ENCODE data around the gene NSDHL.
"Not testable (repeated sequence)": the region's sequence is repeated elsewhere in the genome, so short reads cannot be mapped to it uniquely, and the experiment has no call there.

NSDHL gene

DNA sequence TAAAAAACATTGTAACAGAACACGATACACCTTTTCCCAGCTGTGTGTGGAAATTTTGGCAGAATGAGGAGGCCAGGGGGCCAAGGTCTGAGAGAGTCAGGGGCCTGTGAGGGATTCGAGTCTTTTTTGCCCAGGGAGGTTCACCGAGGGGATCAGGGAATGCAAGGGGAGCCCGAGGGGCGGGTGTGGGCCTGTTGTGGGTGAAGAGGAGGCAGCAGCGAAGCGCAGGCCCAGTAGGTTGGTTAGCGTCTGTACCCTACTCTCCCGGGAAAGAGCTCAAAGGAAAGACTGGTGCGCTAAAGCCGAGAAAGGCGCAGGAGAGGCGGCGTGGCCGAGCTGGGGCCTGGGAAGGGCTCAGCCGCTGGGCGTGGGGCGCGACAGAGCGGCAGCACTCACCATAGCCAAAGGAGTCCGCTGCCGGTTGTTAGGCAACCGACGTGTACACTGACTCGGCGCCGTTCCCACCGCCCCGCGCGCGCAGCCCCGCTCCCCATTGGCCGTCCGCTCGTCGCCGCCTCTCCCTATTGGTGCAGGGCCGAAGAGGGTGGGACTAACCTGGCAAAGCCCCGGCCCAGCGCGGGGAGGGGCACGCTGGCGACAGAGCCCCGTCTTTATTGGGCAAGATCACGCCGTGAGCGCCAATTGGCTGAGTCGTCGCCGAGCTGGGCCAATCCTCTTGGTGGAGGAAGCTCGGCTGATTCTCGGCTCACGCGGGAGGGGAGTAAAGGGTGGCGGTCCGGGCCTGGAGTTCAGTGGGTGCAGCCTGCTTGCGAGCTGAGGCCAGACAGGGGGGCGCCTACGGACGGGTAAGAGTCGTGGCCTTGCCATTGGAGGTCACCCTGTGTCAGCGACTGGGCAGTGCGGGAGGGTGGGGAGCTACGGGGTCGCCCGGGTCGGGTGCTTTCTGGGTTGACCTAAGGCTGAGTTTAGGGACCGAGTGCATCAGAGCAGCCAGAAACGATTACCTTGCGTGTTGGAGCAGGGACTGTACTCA lies at the start of gene NSDHL, which contains the start of gene CETN2:
Gene NSDHL (plus strand): TSS at position 752 of the 994 bp plus-strand sequence. CDS start 15,262 bp downstream, outside the sequence.
Gene CETN2 (minus strand): TSS at position 446 of the 994 bp plus-strand sequence. CDS start 47 bp downstream, at position 399.
- DNase-seq, result peak; percentile 95

DNA sequence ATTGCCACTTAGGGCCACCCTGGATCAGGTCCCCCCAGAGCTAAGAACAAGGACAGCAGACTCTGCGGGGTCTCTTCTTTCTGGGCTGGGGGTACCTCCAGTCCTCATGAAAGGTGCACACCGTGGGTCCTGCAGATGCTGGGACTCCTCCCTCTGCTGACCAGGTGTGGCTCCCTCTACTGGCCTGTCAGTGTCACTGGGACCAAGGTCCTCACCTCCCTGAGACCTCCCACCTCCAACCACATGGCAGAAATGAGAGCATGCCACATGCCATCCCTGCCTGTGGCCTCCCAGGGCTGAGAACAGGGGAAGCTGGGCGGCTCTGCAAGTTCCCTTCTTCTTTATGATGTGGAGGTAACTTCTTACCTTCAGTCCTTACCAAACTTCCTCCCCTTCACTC lies 43.8 kb upstream of the NSDHL start:
- not testable (repeated sequence) for DNase-seq

DNA sequence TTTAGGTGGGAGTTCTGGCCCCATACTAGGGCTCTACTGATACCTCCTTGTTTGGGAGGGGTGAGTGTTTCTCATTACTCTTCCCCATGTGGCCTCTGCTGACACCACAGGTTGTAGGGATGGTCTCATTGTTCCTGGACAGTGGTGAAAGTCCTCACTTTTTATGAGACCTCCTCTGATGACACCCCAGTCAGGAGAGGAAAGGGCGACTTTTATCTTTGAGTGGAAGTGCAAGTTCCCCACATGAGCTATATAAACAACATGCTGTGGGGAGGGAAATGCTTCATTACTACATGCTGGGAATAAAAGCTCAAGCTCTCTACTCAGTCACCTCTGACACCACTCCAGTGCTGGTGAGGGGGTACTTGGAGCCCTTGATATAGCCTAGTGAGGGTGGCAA lies 31.9 kb upstream of the NSDHL start:
- no peak for DNase-seq

DNA sequence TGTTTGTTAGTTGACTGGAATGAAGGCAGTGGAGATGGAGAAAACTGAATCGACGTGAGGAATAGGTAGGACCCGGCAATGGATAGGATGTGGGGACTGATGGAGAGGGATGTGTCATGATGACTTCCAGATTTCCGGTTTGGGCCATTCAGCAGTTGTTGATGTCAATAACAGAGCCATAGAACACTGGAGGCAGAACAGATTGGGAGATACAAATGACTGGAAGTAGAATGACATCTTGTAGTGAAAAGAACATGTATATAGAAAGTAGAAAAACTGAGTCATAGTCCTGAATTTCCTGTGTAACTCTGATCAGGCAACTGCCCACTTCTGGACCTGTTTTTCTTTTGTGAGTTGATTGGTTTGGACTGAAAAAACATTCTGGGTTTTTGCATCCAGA lies 24.8 kb upstream of the NSDHL start:
- DNase-seq, result no peak

DNA sequence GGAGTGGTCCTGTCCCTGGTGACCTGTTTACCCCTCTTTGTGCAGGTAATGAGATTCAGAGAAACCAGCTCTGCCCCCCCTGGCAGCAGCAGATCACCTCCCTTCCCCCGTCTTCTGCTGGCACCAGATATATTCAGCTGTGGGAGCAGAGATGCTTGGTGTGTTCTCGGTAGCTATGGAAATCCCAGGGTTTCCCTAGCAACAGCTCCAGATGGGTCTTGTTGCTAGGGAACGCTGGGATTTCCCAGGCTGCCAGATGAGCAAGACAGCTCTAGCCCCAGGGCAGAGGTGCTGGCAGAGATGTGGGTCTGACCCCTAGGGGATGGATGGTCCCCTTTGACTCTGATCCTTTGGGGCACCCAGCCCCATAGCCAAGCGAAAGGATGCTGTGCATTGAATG lies 20.5 kb upstream of the NSDHL start:
- no peak for DNase-seq

DNA sequence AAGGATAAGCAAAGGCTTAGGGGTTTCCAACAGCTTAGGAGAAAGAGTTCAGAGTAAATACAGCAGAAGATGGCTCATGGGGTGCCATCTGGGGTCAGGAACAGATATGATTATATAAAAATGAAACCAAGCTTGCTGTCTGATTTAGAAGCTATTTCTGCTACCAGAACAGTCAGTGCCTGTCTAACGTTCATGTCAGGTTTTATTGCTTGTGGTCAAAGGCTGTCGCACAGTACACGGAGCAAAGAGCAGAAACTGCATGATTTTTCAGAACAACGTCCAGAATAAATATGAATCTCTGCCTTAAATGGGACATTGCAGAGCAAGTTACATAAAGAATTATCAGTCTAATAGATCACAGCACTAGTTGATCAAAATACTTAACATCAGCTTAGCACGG lies 17.7 kb upstream of the NSDHL start:
- DNase-seq, result no peak

DNA sequence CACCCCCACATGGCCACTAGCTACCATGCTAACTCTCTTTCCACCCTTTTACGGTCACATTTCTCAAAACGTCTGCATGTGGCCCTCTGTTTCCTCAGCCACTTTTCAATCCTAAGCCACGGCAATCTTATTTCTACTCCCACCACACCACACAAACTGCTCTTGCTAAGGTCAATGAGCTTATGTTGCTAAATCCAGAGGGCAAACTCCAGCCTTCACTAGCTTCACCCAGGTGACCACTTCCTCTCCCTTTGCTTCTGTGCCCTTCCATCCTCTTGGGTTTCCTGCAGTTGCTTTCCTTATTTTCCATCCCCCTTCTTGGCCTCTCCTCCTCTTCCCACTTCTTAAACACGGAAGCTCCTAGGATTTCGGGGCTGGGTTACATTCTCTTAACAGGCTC lies 16.8 kb upstream of the NSDHL start:
- no peak for DNase-seq

DNA sequence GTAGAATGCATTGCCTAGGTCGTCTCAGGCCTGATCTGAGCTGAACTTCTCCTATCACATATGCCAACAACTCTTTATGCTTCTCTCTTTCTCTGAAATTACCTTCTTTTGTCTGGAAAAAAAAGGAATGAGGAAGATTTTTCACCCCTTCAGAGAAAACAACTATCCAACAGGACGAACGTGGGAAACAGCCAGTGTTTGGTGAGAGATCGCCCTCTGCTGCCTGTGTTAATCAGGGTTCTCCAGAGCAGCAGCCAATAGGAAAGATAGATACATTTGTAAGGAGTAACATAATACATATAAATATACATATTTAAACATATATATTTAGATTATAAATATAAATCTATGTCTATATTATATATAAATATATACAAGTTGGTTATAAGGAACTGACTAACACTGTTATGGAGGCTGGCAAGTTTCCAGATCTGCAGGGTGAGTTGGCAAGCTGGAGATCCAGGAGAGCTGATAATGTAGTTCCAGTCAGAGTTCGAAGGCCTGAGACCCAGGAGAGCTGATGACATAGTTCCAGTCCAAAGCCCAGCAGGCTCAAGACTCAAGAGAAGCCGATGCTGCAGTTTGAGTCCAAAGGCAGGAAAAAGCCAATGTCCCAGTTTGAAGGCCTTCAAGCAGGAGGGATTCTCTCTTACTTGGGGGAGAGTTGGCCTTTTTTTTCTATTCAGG lies 13.6 kb upstream of the NSDHL start:
- no peak for DNase-seq

DNA sequence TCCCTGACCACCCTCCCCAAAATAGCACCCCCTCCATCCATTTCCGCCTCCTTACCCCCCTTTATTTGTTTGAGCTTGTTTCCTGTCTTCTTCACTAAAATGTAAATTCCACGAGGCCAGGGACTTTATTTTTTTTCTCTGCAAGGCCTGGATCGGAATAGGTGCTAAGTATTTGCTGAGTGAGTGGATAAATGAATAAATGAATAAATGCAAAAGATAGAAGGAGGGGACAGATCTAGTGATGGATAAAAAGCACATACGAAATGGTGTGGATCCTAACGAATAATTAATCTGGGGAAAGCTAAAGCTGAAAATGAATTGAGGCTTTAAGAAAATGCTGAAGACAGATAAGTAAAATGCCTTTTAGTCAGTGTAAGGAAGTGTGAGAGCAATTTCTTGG lies 12.5 kb upstream of the NSDHL start:
- no peak for DNase-seq

DNA sequence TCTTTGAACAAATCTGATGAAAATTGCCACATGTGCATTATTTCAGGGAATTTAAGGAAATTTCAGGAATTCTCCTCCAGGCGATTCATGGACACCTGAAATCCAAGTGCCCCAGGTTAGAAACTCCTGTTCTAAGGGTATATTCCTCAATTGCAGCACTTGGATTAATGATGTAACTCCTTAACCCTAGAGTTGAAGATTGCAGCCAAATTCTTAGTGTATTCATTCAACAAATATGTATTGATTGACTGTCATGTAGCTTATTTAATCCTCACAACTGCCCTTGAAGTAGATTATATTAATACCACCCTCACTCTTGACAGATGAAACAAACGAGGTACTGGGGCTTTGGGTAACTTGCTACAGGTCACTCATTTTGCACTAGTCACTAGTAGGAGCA lies 11.6 kb upstream of the NSDHL start:
- DNase-seq, result no peak

DNA sequence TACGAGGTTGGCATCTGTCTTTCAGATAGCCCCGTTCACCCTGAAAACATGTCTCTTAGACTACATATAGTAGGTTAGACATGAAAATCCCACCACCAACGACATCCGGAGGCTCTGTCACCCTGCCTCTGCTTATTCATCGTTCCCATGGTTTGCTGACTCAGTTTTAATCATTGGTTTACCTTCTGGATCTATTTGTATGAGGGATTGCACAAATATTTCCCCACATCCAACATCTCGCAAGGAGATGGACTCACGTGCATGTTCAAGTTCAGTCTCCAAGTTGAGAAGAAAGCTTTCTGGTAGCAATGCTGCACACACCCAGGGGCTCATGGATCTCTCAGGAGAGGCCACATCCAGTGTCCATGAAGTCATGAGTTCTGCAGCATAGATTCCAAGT lies 11.1 kb upstream of the NSDHL start:
- no peak for DNase-seq

DNA sequence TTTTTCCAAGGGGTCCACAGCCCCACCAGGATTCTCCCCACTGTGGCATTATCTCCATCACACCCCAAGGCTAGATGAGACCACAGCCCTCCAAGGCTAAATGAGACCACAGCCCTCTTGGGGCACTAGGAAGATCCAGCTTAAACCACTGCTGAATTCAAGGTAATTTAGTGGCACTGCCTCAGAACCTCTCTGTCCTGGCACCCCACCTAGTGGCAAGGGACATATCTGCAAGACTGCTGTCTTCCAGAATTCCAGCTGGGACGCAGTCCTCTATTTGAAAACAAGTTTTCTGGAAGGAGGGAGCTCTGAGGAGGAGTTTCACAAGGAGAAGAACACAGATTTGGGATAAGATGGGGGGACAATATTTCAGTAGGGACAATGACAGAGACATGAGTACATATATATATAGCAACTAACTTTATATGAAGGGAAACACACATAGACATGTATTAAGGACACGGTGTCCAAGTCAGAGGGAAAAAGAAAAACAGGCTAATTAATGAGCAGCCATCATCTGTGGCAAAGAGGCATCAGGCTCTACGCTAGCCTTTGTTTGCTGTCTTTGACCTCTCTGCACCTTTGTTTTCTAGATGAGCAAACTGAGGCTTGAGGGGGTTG lies 9.6 kb upstream of the NSDHL start:
- DNase-seq, result no peak

DNA sequence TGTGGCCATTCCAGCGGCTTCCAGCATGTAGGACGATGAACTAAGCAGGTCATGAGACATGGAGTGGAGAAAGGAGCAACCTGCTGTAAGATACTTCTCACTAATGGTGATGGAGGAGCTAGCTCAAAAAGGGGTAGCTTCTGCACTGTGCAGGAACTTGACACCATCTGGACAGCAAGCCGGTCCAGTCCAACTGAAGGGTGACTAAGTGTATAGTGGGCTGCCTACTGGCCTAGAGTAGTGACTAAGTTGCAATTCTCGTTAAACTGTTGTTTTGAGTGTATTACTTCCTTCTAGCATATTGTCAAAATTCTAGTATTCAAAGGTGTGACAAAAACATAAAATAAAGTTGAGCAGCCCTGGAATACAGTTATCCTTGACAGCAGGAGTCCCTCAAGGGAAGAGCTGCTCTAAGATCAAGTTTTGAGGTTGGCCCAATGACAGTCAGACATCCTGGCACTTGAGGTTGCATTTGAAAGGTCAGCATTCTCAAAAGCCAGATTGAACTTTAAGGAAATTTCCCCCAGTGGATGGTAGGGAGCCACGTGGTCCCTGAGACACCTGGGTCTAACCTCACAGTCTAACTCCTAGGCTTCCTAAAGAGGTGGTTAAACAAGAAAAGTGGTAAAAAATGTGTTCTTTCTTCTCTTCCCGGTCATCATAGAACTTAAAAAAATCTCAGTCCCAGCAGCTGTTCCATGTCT lies 8.3 kb upstream of the NSDHL start:
- DNase-seq, result no peak

DNA sequence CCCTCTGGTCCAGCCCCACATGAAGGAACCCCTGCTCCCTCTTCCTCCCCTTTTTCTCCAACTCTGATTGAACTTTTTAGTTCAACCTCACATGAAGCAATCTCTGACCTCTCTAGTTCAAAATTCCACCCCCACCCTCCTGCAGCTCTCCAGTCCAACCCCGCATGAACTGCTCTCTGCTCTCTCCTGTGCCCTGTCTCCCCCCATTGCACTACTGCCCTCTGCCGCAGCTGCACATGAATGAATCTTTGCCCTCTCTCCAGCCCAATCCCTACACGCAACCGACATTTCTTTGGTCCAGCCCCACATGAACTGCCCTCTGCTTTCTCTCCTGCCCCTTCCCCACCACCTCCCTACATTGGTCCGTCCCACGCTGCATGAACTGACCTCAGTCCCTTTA lies 7.2 kb upstream of the NSDHL start:
- DNase-seq, result no peak

DNA sequence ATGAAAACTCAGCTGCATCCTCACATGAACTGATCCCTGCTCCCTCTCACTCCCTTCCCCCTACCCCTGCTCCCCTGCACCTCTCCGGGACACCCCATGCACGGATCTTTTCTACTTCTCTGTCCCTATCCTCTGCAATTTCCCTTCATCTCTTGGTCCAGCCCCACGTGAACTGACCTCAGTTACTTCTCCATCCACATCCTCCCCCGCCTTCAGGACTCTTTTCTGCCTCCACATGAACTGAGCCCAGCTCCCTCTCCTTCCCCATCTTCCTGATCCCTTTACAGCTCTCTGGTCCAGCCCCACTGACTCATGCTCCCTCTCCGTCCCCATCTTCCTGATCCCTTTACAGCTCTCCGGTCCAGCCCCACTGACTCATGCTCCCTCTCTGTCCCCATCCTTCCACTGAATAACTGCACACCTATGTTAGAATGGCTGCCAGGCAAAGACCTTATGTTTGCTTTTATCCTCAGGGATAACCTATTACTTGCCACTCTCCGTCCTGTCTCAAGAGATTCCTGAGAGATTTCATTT lies 6.0 kb upstream of the NSDHL start:
- no peak for DNase-seq

DNA sequence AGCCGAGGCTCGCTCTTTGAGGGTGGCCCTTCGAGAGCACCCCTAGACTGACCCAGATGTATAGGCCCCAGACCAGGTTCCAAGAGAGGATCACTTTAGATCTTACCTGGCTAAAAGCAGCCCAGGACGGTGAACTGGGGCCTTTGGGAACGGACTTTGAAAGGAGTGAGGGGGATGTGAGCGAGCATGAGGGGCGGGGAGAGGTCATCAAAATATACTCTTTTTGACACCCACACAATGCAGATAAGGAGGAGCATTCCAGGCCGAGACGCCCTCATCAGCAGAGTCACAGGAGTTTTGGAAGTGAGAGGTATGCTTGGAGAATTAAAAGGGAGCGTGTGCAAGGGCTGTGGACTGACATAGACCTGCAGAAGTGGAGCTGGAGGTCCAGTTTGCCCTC lies 528 bp downstream of the NSDHL start:
- DNase-seq, result no peak

DNA sequence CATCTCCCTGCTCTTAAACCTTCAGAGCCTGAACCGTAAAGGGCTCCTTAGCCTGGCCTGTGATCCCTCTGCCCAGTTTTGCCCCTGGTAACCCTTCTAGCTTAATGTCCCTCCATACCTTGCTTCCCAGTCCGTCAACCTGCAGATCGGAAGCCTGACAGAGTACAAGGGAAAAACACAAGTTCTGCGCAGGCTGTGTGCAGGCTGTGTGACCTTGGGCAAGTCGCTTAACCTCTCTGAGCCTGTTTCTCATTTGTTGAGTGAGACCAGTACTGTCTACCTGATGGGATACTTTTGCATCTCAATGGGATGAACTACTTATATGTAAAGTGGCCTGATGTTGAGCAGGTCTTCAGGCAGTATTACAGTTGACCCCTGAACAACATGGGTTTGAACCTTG lies 1.7 kb downstream of the NSDHL start:
- no peak for DNase-seq

DNA sequence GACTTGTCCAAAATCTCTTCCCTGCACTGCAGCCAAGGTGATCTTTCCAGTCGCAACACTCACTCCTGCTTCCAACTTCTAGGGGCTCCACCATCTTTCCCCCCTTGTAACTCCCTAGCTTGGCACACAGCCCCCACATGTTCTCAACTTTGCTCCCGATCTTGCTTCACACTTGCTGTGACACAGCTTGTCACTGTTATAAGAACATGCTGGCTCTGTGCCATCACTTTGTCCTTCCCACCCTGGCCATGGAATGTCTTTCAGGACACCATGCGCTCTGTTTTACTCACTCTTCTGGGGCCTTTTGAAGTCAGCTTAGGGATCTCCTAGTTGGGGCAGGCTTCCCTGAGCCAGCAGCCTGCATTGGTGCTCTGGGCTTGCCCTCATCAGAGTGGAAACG lies 2.5 kb downstream of the NSDHL start:
- DNase-seq, result no peak

DNA sequence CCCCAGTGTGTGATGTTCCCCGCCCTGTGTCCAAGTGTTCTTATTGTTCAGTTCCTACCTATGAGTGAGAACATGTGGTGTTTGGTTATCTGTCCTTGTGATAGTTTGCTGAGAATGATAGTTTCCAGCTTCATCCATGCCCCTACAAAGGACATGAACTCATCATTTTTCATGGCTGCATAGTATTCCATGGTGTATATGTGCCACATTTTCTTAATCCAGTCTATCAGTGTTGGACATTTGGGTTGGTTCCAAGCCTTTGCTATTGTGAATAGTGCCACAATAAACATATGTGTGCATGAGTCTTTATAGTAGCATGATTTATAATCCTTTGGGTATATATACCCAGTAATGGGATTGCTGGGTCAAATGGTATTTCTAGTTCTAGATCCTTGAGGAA lies 4.6 kb downstream of the NSDHL start:
- DNase-seq, result not testable (repeated sequence)

DNA sequence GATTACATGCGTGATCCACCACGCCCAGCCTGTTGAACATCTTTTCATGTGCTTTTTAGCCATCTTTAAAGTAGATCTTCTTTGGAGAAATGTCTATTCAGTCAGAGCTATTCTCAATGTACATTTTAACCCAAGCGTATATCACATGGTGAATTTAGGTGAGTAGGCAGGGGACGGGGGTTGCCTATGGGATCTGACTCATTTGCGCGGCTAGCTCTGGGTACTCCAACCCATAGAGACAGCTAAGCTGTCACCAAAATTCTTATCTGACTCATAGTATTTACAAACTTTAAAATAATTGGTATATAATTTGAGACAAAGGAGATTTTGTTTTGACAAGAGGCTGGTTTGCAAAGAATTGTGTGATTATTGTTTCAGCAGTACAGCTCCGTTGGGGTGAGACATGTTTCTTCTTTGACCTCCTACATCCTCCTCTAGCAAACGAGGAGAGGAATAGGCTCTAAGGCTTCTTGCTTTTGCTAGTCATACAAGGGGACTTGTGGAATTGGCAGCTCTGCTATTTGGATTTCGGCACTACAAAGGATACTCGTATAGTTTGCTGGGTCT lies 12.0 kb downstream of the NSDHL start:
- no peak for DNase-seq

DNA sequence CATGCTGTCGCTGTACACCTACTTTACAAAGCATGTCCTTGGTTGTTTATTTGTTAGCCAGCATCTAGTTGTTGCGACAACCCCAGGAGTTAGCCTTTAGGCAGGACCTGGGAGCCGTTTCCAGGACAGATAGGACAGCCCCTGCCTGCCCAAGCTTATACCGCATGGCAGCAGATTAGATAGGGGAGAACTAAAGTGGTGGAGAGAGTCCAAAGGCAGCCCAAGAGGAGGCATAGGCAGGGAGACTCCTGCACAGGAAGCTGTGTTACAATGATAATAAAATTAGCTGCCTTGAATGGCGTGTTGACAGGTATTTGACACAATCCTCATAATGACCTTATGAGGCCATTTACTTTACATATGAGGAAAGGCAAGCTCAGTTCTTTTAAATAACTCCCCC lies 13.0 kb downstream of the NSDHL start:
- DNase-seq, result no peak

DNA sequence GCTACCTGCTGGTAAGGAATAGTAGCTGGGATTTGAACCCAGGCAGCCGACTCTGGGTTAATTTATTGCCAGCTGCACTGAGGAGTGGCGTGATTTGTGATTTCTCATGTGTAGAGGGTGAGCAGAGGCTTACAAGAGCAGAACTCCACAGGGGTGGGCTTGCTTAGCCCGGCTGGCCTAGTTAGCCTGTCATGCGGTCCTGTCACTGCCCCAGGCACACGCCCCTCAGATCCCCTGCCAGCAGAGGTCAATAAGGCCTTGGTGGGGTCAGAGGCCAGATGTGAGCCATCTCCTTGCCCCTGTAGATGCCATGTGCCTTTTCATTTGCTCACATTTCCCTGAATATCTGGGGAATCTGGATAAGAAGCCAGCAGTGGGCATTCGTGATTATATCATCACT lies 13.4 kb downstream of the NSDHL start:
- DNase-seq, result no peak
